DOHH2 (cell line): ENCODE data around the gene BANP.

ENCODE experiments used
- CTCF ChIP-seq: fragments of 200-600 bp; sonication (generic); IDR thresholded peaks from one replicate; pipeline ENCODE4 v1.5.1; 2014; ENCODE audit warnings: antibody characterized with exemption, mild to moderate bottlenecking, low read depth, low read length; ENCODE audit not compliant: poor library complexity, severe bottlenecking
- EZH2phosphoT487 ChIP-seq: fragments of 200-600 bp; sonication (generic); IDR thresholded peaks from 2 replicates; pipeline ENCODE4 v1.6.1; 2017; ENCODE audit warnings: borderline replicate concordance, mild to moderate bottlenecking, antibody characterized with exemption, low read length, moderate library complexity, mixed read lengths

DNA sequence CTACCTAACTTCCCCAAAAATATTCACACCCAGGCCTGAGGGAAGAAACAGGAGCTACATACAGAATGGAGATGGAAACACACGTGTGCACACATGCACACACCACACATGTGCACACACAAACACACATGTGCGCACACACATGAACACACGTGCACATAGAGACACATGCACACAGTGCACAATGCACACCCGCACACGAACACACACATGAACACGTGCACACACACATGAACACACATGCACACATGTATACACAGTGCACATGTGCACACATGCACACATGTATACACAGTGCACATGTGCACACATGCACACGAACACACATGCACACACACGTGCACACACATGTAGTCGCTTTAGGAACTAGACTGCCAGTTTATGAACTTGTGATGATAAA is 33.7 kb upstream of the BANP start:
- TF ChIP-seq CTCF: no peak
- TF ChIP-seq EZH2phosphoT487: no peak
